22Rv1 (cell line): ENCODE results near the gene NKX2-8.

ENCODE experiments used
- H3K27ac ChIP-seq: fragments of 450-650 bp; 2 replicates; pipeline ENCODE4 v1.5.1; 2017
- CTCF ChIP-seq: fragments of 450-650 bp; IDR thresholded peaks from 2 replicates; pipeline ENCODE4 v1.5.1; 2017; ENCODE audit warnings: mild to moderate bottlenecking
- ZFX ChIP-seq: fragments of 450-650 bp; IDR thresholded peaks from 2 replicates; pipeline ENCODE4 v1.6.1; 2017; ENCODE audit warnings: antibody characterized with exemption, borderline replicate concordance

The NKX2-8 gene

GRCh38 chr14:36580141-36580855 lies 2.1 kb downstream of the NKX2-8 start:
- H3K27ac ChIP-seq = peak overlapping the region; percentile 51; the same call in 1 of the 2 replicates
- no peak for TF ChIP-seq CTCF
- no peak for TF ChIP-seq ZFX

GRCh38 chr14:36579573-36580140 lies 2.8 kb downstream of the NKX2-8 start:
- H3K27ac ChIP-seq = no peak overlapping the region
- TF ChIP-seq CTCF = no peak
- no peak for TF ChIP-seq ZFX

GRCh38 chr14:36579001-36579555 lies 3.3 kb downstream of the NKX2-8 start:
- TF ChIP-seq ZFX = no peak
- no peak for TF ChIP-seq CTCF
- H3K27ac ChIP-seq = no peak overlapping the region

- no peak overlapping the region for H3K27ac ChIP-seq
- no peak for TF ChIP-seq ZFX
- no peak for TF ChIP-seq CTCF
These were observed 12.3 kb downstream of the NKX2-8 start for GRCh38 chr14:36570065-36570464.

GRCh38 chr14:36556811-36557433 lies 25.5 kb downstream of the NKX2-8 start:
- TF ChIP-seq ZFX (no peak), CTCF (peak; percentile 90)
- H3K27ac ChIP-seq = no peak overlapping the region

- TF ChIP-seq ZFX (no peak), CTCF (no peak)
- H3K27ac ChIP-seq = no peak overlapping the region
These were observed 26.2 kb downstream of the NKX2-8 start for GRCh38 chr14:36555998-36556743.
